ENCODE results near the gene TTYH1. TPM values are rescaled to one million over a fixed set of nuclear protein-coding genes. Genes with fewer than 3 reads are reported as not detected.

Gene TTYH1
- polyA plus RNA-seq, 1 of the 3 experiments (the other 2 are of a cell fraction): 0.05 TPM

GRCh38 chr19:54421169-54421516 lies 5.9 kb downstream of the TTYH1 start:
- no peak overlapping the region for H2AFZ ChIP-seq (ENCODE audit: low read depth)
- POLR2A ChIA-PET: interaction anchor here (1.3 kb wide), 1 partner anchor 33 kb away, joined by 4 read pairs; no protein-coding TSS in a partner anchor
- H4K20me1 ChIP-seq (ENCODE audit: insufficient read depth): no peaks in the 10 kb centered on the region
- no peaks in the 10 kb centered on the region for H3K79me2 ChIP-seq (ENCODE audit: insufficient read depth)
- WGBS (ENCODE audit: low lambda C conversion rate): 6% methylated on average over 9 of the region's 9 CpGs
- peaks cover 91% of the 10 kb centered on the region for H3K27me3 ChIP-seq (ENCODE audit: insufficient read depth)
- CTCF ChIA-PET: interaction anchor here (1.2 to 4.0 kb wide), 2 partner anchors 10 to 30 kb away, joined by 5 to 19 read pairs; no protein-coding TSS in a partner anchor
- no peaks in the 10 kb centered on the region for H3K9me2 ChIP-seq
- H3K27ac ChIP-seq (ENCODE audit: low read depth in 2 of 2, low read length in 1 of 2): no peak overlapping the region
- H3F3A ChIP-seq (replicated peaks; ENCODE audit: insufficient read depth): peaks cover 5% of the 10 kb centered on the region
- H3K4me3 ChIP-seq (ENCODE audit: low read depth in 2 of 2, low read length in 1 of 2): no peak overlapping the region
- H3K36me3 ChIP-seq (replicated peaks in 1 of 2; ENCODE audit: control insufficient read depth in 1 of 2, insufficient read depth in 2 of 2, low read length in 1 of 2): no peaks in the 10 kb centered on the region
- no peak overlapping the region for H3K9ac ChIP-seq
- H3K4me1 ChIP-seq (ENCODE audit: control insufficient read depth in 1 of 2, insufficient read depth in 2 of 2, low read depth in 1 of 2, low read length in 1 of 2): no peaks in the 10 kb centered on the region
- no peak for DNase-seq
- no peaks in the 10 kb centered on the region for H3K9me3 ChIP-seq
- H3K4me2 ChIP-seq: no peak overlapping the region
- no peak for TF ChIP-seq EP300 (IDR thresholded peaks at IDR 0.05; ENCODE audit: borderline replicate concordance in 1 of 2, low read depth in 1 of 2, low read length in 1 of 2)
- no peak for TF ChIP-seq YY1 (IDR thresholded peaks at IDR 0.05; ENCODE audit: low read depth)
- TF ChIP-seq, protein P1, sequence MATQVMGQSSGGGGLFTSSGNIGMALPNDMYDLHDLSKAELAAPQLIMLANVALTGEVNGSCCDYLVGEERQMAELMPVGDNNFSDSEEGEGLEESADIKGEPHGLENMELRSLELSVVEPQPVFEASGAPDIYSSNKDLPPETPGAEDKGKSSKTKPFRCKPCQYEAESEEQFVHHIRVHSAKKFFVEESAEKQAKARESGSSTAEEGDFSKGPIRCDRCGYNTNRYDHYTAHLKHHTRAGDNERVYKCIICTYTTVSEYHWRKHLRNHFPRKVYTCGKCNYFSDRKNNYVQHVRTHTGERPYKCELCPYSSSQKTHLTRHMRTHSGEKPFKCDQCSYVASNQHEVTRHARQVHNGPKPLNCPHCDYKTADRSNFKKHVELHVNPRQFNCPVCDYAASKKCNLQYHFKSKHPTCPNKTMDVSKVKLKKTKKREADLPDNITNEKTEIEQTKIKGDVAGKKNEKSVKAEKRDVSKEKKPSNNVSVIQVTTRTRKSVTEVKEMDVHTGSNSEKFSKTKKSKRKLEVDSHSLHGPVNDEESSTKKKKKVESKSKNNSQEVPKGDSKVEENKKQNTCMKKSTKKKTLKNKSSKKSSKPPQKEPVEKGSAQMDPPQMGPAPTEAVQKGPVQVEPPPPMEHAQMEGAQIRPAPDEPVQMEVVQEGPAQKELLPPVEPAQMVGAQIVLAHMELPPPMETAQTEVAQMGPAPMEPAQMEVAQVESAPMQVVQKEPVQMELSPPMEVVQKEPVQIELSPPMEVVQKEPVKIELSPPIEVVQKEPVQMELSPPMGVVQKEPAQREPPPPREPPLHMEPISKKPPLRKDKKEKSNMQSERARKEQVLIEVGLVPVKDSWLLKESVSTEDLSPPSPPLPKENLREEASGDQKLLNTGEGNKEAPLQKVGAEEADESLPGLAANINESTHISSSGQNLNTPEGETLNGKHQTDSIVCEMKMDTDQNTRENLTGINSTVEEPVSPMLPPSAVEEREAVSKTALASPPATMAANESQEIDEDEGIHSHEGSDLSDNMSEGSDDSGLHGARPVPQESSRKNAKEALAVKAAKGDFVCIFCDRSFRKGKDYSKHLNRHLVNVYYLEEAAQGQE (IDR thresholded peaks at IDR 0.05; ENCODE audit: low read depth, low read length): no peak
- TF ChIP-seq TEAD4 (IDR thresholded peaks at IDR 0.05; ENCODE audit: borderline replicate concordance, insufficient read depth): no peak
- no peak for TF ChIP-seq JUND (IDR thresholded peaks at IDR 0.05)
- TF ChIP-seq FOSL2 (IDR thresholded peaks at IDR 0.05; ENCODE audit: borderline replicate concordance, low read depth): no peak
- TF ChIP-seq ZBTB33 (IDR thresholded peaks at IDR 0.05; ENCODE audit: borderline replicate concordance, low read depth): no peak
- TF ChIP-seq FOXM1 (IDR thresholded peaks at IDR 0.05; ENCODE audit: low read depth): no peak
- no peak for TF ChIP-seq POLR2AphosphoS5 (IDR thresholded peaks at IDR 0.05; ENCODE audit: low read depth, low read length)
- no peak for TF ChIP-seq NRF1 (IDR thresholded peaks at IDR 0.05; ENCODE audit: low read depth, low read length)
- TF ChIP-seq SIN3A (IDR thresholded peaks at IDR 0.05; ENCODE audit: borderline replicate concordance, low read depth, low read length): no peak
- no peak for TF ChIP-seq GATA2 (CRISPR knock-in tag; IDR thresholded peaks at IDR 0.05)
- TF ChIP-seq USF1 (IDR thresholded peaks at IDR 0.05; ENCODE audit: borderline replicate concordance, low read depth): no peak
- no peak for TF ChIP-seq USF2 (IDR thresholded peaks at IDR 0.05; ENCODE audit: borderline replicate concordance, low read depth, low read length)
- TF ChIP-seq NFIC (IDR thresholded peaks at IDR 0.05; ENCODE audit: borderline replicate concordance): no peak
- TF ChIP-seq, protein P2, sequence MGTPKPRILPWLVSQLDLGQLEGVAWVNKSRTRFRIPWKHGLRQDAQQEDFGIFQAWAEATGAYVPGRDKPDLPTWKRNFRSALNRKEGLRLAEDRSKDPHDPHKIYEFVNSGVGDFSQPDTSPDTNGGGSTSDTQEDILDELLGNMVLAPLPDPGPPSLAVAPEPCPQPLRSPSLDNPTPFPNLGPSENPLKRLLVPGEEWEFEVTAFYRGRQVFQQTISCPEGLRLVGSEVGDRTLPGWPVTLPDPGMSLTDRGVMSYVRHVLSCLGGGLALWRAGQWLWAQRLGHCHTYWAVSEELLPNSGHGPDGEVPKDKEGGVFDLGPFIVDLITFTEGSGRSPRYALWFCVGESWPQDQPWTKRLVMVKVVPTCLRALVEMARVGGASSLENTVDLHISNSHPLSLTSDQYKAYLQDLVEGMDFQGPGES (IDR thresholded peaks at IDR 0.05; ENCODE audit: low read depth, low read length): no peak
- TF ChIP-seq RCOR1 (IDR thresholded peaks at IDR 0.05; ENCODE audit: low read length): no peak

Measured in SK-N-SH (cell line).